ENCODE results near the gene OAS2. TPM values are rescaled to one million over a fixed set of nuclear protein-coding genes. Genes with fewer than 3 reads are reported as not detected.

The OAS2 gene
- total and polyA plus RNA-seq, 2 of the 8 experiments (the other 6 are each of a cell fraction or from before 2014, with no cell fraction given) = 0.06 TPM; not detected in 1

DNA sequence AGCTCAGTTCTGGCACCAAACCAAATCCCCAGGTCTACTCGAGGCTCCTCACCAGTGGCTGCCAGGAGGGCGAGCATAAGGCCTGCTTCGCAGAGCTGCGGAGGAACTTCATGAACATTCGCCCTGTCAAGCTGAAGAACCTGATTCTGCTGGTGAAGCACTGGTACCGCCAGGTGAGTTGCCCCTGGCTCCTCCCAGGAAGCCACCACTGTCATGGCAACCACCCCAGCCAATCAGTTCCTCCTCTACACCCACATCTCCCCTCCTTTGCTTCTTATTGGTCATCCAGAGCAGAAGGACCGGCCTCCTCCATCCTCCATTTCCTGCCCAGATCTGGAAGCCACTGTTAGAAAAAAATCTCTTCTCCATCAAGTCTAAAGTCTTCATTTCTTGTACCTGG, 17.2 kb upstream of the OAS2 start:
- Histone ChIP-seq H3K23me2 (ENCODE audit: low read depth, low read length) (no peaks in the 10 kb centered on the region), H3K4me3 (ENCODE audit: extremely low read depth in 1 of 4, insufficient read depth in 2 of 4, low read depth in 3 of 4, low read length in 4 of 4) (no peak overlapping the region), H4K5ac (ENCODE audit: insufficient read length, low read depth, low read length) (no peak overlapping the region), H2BK5ac (ENCODE audit: low read depth, low read length) (no peak overlapping the region), H3K79me1 (ENCODE audit: low read depth, low read length) (no peaks in the 10 kb centered on the region), H4K20me1 (replicated peaks in 1 of 2; ENCODE audit: control insufficient read depth in 1 of 2, insufficient read depth in 2 of 2, low read length in 2 of 2) (no peaks in the 10 kb centered on the region), H4K91ac (replicated peaks; ENCODE audit: insufficient read length, low read length) (no peak overlapping the region), H3K27ac (ENCODE audit: low read depth, low read length) (no peak overlapping the region), H3K79me2 (ENCODE audit: control insufficient read depth in 1 of 2, insufficient read depth in 2 of 2, low read length in 2 of 2) (no peaks in the 10 kb centered on the region), H2BK120ac (replicated peaks; ENCODE audit: low read depth, low read length) (no peak overlapping the region), H2AK5ac (ENCODE audit: low read depth, low read length) (no peak overlapping the region), H2BK12ac (ENCODE audit: low read depth, low read length) (no peak overlapping the region), H2BK15ac (ENCODE audit: low read length) (no peak overlapping the region), H2AFZ (ENCODE audit: low read length) (no peak overlapping the region), H3K4me2 (ENCODE audit: insufficient read depth in 1 of 2, low read depth in 2 of 2, low read length in 2 of 2) (no peak overlapping the region), H3K36me3 (ENCODE audit: control insufficient read depth in 2 of 4, insufficient read depth in 4 of 4, low read length in 3 of 4) (no peaks in the 10 kb centered on the region), H3K4me1 (replicated peaks in 1 of 4; ENCODE audit: control insufficient read depth in 3 of 4, insufficient read depth in 4 of 4, low read length in 3 of 4) (no peaks in the 10 kb centered on the region), H3K4ac (replicated peaks; ENCODE audit: insufficient read length, low read depth, low read length) (no peak overlapping the region), H3K14ac (ENCODE audit: insufficient read length) (no peak overlapping the region), H2BK20ac (ENCODE audit: low read length) (no peak overlapping the region), H3K9me3 (ENCODE audit: insufficient read depth in 2 of 2, low read depth in 1 of 2, low read length in 1 of 2) (peaks cover 10 to 19% of the 10 kb centered on the region in 2 experiments), H4K8ac (ENCODE audit: extremely low read depth, insufficient read depth, low read length) (no peak overlapping the region), H3K9ac (replicated peaks in 1 of 4; ENCODE audit: extremely low read depth in 1 of 4, low read depth in 3 of 4, low read length in 3 of 4) (no peak overlapping the region), H3K27me3 (replicated peaks in 1 of 4; ENCODE audit: control insufficient read depth in 3 of 4, extremely low read depth in 1 of 4, insufficient read depth in 3 of 4, low read length in 3 of 4) (peaks cover 0 to 3% (median 0%) of the 10 kb centered on the region in 4 experiments; a peak in 1 of 7 replicates), H3K18ac (ENCODE audit: extremely low read depth, low read length) (no peak overlapping the region), H3K56ac (replicated peaks; ENCODE audit: insufficient read length, low read depth, low read length) (no peak overlapping the region), H3K23ac (ENCODE audit: insufficient read length) (no peak overlapping the region)
- WGBS, 2 experiments (ENCODE audit: extremely low coverage in 1 of 2, insufficient coverage in 1 of 2, insufficient read length in 1 of 2, insufficient replicate concordance in 2 of 2, low coverage in 1 of 2, low lambda C conversion rate in 2 of 2, missing lambda C conversion rate in 1 of 2) = 81% methylated on average over 7 of the region's 7 CpGs; no CpG with 5 or more reads in 1 of the 2 experiments
- POLR2A ChIA-PET (ENCODE audit: partially characterized antibody) = no interaction called here
- CTCF ChIA-PET (ENCODE audit: partially characterized antibody) = interaction anchor here (0.9 to 1.2 kb wide), 3 partner anchors 32 to 172 kb away, joined by 3 to 7 read pairs (median 3); no protein-coding TSS in a partner anchor
- DNase-seq (ENCODE audit: low read depth in 1 of 2, low spot score in 2 of 2) (no peak), FAIRE-seq (no peak)
- TF ChIP-seq ATF3 (IDR thresholded peaks at IDR 0.05; ENCODE audit: insufficient read depth, low read depth, low read length) (no peak), JUND (IDR thresholded peaks at IDR 0.05; ENCODE audit: low read length) (no peak)
